DLD1 (cell line): ENCODE data around the gene DAB1.
"Not testable (repeated sequence)": the region's sequence is repeated elsewhere in the genome, so short reads cannot be mapped to it uniquely, and the experiment has no call there.

ENCODE experiments used
- in situ Hi-C: cut with HindIII; loops from 2 replicates; pipeline ENCODE4 v1.10.0; 2017; ENCODE audit warnings: low sequenced_read_pairs

The DAB1 gene

DNA sequence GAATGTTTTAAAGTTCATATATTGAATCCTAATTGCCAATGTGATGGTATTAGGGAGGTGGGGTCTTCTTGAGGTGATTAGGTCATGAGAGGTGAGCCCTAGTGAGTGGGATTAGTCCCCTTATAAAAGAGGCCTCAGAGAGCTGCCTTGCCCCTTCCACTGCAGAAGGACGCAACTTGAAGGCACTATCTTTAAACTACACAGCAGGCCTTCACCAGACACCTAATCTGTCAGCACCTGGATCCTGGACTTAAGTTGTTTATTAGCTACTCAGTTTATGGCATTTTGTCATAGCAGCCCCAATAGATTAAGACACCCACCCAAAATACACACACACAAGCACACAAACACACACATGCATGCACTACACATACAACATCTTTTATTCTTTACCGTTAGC is 61.4 kb downstream of the DAB1 start:
- in situ Hi-C loops = no loop called here

DNA sequence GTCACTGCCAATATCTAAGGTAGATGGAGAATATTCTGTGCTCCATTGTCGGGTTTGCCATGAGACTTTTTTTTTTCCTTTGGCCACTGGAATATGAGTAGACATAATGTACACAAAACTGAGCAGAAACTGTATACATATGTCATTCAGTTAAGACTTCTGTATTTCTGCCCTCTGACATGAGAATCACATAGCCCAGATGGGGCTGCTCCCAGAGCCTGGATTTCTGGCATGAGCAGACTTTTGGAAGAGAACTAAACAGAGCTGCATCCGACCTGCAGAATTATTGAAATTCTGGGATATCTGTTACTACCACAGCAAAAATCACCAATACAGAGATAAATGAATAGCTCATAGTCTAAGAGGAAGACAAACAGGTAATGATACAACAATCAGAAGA is 62.3 kb downstream of the DAB1 start:
- in situ Hi-C loops = no loop called here

DNA sequence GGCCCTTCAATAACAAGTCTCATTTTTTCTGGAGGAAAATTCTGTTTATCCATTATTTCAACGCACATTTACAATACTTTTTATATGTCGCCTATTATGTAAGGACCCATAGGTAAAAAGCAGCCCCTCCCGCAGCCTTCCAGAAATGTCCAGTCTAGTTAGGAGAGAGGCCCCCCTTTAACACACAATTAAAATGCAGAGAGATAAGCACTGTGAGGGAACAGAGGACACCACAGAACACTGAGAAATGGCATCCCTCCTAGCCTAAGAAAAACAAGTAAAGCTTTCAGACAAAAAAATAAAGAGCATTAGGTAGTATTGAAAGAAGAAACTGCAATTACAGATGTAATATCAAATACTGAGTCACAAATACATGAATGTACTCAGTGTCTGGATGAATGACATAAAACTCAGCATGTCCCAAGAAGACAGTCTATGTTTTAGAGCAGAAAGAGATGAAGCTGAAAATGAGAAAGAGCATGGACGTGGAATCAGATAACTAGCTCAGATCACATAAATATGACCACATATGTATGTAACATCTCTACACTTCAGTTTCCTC is 62.9 kb downstream of the DAB1 start:
- in situ Hi-C loops = no loop called here

DNA sequence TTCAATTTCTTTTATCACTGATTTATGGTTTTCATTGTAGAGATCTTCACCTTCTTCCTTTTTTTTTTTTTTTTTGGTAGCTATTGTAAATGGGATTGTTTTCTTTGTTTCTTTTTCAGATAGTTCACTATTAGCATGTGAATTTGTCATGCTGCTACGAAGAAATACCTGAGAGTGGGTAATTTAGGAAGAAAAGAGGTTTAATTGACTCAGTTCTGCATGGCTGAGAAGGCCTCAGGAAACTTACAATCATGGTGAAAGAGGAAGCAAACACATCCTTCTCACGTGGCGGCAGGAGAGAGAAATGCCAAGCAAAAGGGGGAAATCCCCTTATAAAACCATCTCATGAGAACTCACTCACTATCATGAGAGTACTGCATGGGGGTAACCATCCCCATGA is 66.4 kb downstream of the DAB1 start:
- in situ Hi-C loops = no loop called here

DNA sequence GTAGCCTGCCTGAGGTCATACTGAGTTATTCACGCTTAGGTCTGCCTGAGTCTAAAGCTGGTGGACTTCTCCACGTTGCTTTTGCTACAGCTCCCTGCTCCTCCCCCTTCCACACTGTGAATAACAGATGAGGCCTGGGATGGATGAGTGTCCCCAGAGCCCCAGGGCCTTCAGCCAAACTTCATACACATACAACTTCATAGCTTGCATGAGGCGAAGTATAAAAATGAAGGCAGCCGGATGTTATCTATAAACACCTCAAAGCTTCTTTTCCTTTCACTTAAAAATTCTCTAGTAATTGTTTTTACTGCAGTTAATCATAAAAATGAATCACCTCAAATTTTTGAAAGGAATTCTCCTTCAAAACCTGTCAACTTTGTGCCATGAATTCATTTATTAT is 70.2 kb downstream of the DAB1 start:
- in situ Hi-C loops = no loop called here

DNA sequence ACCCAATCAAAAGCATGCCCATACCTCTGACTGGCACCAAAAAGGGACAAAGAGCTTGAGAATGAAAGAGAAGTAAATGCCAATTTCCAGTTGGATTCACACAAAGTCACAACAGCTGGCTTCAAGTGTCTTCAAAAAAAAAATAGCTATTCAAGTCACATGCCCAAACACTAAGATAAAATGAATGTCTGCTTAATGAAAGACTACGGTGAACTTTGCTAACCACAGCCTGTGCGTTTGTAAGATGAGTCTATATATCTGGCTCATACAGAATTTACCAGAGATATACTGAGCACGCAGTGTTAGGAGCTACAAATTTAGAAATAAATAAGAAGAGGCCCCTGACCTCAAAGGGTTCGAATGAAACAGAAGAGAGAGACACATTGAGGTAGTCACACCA is 73.2 kb downstream of the DAB1 start:
- in situ Hi-C loops = no loop called here

DNA sequence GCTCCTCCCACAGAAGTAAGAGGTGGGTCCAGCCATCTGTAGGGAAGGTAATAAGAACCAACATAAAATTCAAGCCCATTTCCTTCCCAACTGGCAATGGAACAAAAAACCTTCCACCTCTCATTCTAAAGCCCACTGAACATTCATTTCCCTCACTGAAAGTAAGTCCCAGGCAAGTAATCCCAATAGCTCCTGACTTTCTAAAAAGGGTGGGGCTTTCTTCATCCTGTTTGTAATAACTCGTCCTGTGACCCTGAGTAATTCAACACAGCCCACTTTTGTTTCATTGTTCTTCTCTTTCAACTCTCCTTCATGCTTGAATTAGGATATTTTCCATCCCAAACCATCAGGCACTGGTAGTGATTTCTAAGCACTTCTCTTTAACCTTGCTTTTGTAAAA is 74.9 kb downstream of the DAB1 start:
- in situ Hi-C loops = no loop called here

DNA sequence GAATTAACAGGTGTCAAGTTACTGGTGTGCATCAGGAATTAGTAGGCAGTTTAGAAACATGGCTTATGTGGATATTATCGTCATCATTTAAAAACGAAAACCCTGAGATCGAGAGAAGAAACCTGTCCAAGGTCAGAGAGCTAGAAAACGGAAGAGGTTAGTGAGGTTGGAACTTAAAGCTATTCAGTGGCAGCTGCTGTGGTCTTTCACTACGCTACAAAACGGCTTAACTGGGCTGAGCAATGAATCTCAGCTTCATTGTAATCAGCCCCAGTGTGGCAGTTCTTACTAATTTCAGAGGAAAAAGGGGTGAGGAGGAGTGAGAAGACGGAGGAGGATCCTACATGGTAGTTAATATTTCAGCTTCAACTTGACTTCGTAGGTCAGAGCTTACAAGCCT is 77.9 kb downstream of the DAB1 start:
- in situ Hi-C loops = no loop called here

DNA sequence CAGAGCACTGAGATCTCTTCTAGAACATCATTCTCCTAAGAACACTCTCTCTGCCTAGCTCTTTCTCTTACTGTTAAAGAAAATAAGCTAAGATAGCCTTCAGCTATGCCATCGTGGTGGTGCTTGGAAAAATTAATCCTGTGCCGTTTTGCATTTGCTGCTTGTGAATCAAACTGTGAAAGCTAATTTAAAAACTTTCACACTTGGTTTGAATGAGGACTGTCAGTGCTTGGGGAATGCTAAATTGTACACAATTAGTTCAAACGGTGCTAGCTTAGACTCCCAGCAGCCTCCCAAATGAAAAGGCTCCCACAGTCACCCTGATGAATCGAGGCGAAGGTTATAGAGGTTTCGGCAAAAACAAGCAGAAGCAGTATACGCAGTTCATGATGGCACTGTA is 79.6 kb downstream of the DAB1 start:
- in situ Hi-C loops = no loop called here

DNA sequence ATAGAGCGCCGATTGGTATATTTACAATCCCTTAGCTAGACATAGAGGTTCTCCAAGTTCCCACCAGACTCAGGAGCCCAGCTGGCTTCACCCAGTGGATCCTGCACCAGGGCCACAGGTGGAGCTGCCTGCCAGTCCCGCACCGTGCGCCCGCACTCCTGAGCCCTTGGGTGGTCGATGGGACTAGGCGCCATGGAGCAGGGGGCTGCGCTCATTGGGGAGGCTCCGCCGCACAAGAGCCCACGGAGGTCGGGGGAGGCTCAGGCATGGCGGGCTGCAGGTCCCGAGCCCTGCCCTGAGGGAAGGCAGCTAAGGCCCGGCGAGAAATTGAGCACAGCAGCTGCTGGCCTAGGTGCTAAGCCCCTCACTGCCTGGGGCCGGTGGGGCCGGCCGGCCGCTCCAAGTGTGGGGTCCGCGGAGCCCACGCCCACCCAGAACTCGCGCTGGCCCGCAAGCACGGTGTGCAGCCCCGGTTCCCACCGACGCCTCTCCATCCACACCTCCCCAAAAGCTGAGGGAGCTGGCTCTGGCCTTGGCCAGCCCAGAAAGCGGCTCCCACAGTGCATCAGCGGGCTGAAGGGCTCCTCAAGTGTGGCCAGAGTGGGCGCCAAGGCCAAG is 80.5 kb downstream of the DAB1 start:
- in situ Hi-C loops = not testable (repeated sequence)

DNA sequence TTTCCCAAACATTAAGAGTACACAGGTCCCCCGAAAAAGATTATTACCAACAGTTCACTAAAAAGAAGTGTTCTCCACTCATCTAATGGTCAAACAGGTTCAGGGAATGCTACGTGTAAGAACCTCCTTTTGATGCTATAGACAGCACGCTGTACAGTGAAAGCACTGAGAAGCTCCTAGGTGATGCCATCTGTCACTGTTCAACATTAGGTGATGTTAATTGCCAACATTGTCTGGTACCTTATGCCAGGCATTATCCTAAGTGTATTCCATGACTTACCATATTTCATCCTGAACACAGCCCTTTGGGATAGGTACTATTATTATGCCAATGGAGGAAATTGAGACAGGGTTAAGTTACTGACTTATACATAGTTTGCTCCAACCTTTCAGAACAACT is 82.1 kb downstream of the DAB1 start:
- in situ Hi-C loops = no loop called here

DNA sequence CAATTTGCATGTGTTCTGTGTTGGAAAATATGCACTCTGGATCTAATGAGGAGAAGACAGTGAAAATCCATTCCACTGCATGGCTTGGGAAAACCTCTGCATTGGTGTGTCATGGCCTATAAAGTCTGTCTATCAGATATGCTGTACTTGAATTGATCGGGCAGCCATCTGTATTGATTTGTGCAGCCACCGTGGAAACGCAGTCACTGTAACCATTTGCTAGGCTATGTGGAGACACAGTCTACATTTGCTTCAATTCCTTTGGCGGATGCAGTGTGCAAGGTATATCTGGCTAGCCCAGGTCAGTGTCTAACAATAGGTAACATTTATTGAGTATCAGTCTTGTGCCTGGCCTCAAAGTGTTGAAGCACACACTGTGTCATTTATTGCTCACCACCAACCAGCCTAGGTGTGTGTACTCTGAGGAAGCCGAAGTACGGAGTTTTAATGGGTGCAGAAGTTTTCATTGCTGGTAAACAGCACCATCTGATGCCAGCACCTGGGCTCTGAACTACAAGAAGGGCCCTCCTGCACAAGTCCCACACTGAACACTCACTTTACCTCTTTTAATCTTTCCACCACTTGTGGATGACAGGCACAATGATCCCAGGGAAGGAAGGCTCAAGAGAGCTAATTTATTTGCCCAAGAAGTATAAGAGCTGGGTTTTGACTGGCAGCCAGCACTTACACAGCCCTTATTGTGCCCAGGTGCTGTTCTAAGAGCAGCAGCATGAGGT is 83.4 kb downstream of the DAB1 start:
- in situ Hi-C loops = no loop called here

DNA sequence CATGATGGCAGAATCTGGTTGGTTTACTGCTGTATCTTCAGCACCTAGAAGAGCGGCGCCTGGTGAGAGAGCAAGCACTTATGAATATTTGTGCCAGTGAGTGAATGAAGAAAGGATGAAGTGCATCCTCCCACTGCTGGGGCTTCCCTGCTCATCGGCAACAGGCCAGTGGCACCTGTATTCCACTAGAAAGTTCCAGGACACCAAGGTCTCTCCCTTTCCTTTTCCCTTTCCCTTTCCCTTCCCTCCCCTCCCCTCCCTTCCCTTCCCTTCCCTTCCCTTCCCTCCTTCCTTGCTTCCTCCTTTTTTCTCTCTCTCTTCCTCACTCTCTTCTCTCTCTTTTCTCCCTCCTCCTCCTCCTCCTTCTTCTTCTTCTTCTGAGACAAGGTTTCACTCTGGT is 86.2 kb downstream of the DAB1 start:
- in situ Hi-C loops = no loop called here

DNA sequence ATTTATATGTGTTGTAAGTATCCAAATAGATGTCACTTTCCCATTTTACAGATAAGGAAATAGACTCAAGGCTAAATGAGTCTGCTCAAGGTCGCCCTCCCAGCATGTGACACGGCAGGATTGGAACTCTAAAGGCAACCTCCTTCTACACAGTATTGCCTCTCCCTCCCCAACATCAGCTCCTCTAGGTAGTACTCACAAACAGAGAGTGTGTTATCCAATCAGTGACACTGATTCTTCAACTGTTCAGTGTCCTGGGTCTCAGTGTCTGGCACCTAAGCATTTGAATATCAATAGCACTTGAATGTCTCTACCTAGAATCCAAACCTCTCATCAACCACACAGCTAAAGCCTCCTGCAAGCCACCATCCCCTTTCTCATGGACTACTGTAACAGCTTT is 87.1 kb downstream of the DAB1 start:
- in situ Hi-C loops = no loop called here

DNA sequence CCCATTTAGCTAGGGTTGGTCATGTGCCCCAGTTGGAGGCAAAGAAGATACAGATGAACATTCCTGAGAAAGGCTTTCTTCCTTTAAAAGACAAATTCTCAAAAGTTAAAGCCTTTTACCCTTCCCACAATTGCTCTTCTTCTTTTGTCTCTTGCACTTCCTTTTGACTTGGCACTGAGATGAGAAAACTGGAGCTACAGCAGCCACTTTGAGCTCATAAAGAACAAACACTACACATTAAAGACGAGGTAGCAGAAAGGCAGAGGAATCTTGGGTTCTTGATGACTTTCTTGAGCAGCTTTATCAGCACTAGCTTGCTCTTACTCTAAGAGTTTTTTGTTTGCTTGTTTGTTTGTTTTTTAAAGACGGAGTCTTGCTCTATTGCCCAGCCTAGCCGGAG is 92.2 kb downstream of the DAB1 start:
- in situ Hi-C loops = no loop called here

DNA sequence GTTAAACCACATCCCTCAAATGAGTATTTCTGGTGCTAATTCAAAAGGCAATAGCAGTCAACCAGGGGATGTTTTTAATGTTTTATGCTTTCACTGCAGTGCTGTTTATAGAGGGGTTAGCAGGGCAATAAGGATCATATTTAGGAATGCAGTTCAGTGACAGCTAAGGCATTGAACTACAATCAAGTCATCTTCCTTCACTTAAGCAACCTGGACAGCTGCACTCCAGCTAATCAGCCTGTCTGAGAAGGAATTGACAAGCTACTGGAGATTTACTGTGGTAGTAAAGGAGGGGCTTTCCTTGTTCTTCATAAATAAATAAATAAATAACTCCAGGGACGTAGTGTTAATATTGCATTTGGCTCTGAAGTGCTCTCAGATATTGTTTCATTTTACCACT is 93.9 kb downstream of the DAB1 start:
- in situ Hi-C loops = no loop called here

DNA sequence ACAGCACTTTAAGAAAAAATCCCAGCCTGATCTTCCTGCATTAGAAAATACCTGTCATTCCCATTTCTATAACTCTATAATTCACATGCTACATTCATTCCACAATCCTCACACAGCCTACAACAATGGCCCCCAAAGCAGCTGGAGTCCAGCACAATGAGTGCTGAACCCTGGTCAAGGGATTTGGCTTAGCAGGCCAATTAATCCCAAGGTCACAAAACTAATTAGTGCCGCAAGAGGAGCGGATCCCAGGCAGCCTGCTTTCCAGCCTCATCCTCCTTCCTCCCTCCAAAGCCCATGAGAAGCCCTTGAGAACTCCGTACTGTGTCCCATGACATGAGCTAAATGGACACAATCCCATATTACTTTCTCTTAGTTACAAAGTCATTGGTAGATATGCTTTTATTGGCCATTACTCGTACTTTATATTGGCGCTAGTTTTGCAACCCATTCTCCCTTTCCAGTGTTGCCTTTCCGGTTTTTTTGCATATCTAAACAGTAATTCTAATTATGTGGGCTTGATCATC is 94.8 kb downstream of the DAB1 start:
- in situ Hi-C loops = no loop called here

DNA sequence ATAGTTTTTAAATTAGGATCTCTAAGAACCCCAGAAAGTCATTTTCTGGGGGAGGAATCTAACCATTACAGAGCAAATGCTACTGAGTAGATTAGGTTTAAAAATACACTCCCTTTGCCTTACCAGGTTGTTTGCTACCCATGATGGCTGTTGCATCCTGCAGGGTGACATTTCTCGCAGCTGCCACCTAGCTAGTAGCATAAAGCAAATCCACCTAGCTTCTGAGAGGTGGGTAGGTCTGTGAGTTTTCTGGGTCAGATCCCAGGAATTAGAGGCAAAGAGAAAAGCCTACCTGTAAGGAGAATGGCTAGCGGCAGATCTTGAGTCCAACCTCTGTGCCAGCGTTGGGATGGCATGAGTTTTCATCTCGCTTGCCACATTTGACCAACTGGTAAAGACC is 95.9 kb downstream of the DAB1 start:
- in situ Hi-C loops = no loop called here

DNA sequence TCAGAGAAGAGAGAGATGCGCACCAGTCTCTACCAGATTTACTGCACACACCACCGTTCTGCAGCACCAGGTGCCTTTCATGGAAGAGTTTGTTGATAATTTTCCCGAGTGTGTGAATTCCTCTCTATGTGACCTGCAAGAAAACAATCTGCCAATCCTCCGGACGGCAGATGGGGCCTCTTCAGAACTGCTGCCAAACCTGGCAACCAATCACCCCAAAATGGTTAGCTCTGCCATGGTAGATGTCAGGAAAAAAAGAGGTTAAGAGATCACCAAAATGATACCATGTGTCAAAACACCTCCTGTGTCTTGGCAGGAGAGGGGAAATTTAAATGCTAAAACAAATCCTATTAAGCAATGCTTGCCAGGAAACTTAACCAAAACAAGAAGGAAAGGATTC is 96.5 kb downstream of the DAB1 start:
- in situ Hi-C loops = no loop called here

DNA sequence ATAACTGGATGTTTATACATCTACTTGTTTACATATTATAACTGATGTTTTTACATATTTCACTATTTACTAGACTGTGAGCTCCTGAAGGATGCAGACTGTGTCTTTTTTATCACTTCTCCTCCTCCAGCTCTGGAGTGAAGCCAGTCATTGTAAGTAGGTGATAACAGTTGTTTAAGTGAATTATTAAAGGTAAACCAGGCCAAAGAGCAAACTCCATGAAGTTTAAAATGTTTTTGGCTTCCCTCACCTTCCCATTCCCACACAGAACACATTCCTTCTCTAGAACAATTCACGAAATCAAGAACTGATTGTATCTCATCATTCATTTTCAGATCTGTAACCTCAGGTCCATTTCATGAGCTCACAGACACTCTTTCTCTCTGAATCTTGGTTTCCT is 98.3 kb downstream of the DAB1 start:
- in situ Hi-C loops = no loop called here

DNA sequence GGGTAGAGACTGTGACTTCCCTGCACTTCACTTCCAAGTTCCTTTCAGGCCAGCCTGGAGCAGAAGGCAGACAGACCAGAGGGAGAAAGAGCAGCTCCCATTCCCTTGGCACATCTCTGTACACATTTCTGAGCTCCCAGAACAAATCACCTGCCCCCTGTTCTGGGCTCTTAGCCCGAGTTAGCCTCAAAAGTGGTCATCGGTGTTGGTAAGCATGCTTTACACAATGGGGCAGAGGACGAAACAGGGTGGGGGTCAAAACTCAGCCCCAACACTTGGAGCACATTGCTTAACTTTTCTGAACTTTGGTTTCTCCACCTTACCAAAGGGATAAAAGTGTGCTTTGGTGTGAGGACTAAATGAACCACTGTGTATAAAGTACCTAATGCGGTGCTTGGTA is 98.7 kb downstream of the DAB1 start:
- in situ Hi-C loops = no loop called here

DNA sequence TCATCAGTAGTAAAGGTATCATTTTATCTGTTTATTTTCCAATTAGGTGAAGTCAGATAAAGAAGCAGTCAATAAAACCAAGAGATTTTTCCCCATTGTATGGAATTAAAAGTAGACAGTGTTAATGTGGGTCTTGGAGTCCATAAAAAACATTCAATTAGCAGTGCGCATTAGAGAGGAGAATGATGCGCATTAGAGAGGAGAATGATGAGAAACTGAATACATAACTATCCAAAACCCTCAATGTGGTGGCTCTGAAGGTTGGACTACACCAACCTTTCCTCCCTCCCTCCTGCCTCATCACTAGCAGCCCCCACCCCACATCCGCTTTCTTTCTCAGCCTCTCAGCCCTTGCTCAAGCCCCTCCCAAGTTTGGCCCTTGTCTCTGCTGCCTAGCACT is 99.5 kb downstream of the DAB1 start:
- in situ Hi-C loops = no loop called here
